Mammary epithelial cell (primary cell): ENCODE data around the gene RAE1.

ENCODE experiments used
- EZH2 ChIP-seq: IDR thresholded peaks from 2 replicates; pipeline ENCODE4 v1.6.1; 2012; ENCODE audit warnings: low read length, inconsistent platforms, borderline replicate concordance
- TF ChIP-seq, protein P1 (sequence below), 2 donors: IDR thresholded peaks in 1 of 2; conservative IDR thresholded peaks in 1 of 2; 2 replicates each; pipeline ENCODE4 v1.5.1; 2011 to 2012; ENCODE audit warnings: inconsistent platforms in 2 of 2, low read length in 2 of 2, mild to moderate bottlenecking in 2 of 2, control low read depth in 1 of 2, low read depth in 1 of 2; ENCODE audit not compliant: insufficient read depth in 1 of 2; ENCODE audit errors: extremely low read depth in 1 of 2

GRCh38 chr20:57332105-57333089 is 18.7 kb upstream of the RAE1 start:
- TF ChIP-seq, protein P1, sequence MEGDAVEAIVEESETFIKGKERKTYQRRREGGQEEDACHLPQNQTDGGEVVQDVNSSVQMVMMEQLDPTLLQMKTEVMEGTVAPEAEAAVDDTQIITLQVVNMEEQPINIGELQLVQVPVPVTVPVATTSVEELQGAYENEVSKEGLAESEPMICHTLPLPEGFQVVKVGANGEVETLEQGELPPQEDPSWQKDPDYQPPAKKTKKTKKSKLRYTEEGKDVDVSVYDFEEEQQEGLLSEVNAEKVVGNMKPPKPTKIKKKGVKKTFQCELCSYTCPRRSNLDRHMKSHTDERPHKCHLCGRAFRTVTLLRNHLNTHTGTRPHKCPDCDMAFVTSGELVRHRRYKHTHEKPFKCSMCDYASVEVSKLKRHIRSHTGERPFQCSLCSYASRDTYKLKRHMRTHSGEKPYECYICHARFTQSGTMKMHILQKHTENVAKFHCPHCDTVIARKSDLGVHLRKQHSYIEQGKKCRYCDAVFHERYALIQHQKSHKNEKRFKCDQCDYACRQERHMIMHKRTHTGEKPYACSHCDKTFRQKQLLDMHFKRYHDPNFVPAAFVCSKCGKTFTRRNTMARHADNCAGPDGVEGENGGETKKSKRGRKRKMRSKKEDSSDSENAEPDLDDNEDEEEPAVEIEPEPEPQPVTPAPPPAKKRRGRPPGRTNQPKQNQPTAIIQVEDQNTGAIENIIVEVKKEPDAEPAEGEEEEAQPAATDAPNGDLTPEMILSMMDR (conservative IDR thresholded peaks at IDR 0.05 in 1 of 2, IDR thresholded peaks at IDR 0.05 in 1 of 2; ENCODE audit: extremely low read depth in 1 of 2, insufficient read depth in 1 of 2, low read depth in 1 of 2, low read length in 2 of 2), result peak; percentile 52 to 77
- no peak for TF ChIP-seq EZH2
